WTC11 (cell line): Measurements from ENCODE around the gene ATG7. TPM values are rescaled to one million over a fixed set of nuclear protein-coding genes. Genes with fewer than 3 reads are reported as not detected.

Experiments used
- ATAC-seq: fragments of 200-7000 bp; cut with Tn5 transposase; 2 replicates; pipeline ENCODE4 v1.10.0; 2021; ENCODE audit warnings: mild to moderate bottlenecking, moderate library complexity
- CTCF ChIA-PET: fragments of 300-600 bp; sonication (Branson Sonifier 250); formaldehyde crosslinking; loops from one replicate; lab custom pipeline; 2021; ENCODE audit warnings: antibody characterized with exemption; lab: Charles Lee
- POLR2A ChIA-PET: fragments of 350-600 bp; sonication (Branson Sonifier 250); formaldehyde crosslinking; loops from one replicate; lab custom pipeline; 2021; ENCODE audit warnings: antibody characterized with exemption; lab: Charles Lee
- DNase-seq: peaks from one replicate; pipeline ENCODE4 v3.0.0; 2021; ENCODE audit warnings: low spot score
- H3K27ac Mint-ChIP-seq: 2 replicates; pipeline ENCODE4 v1.8.0; 2021; ENCODE audit warnings: mixed read lengths
- H3K27me3 Mint-ChIP-seq: 2 replicates; pipeline ENCODE4 v1.8.0; 2021; ENCODE audit warnings: low read depth, mild to moderate bottlenecking, moderate library complexity, mixed read lengths
- H3K36me3 Mint-ChIP-seq: 2 replicates; pipeline ENCODE4 v1.8.0; 2021; ENCODE audit warnings: mixed read lengths
- H3K4me1 Mint-ChIP-seq: 2 replicates; pipeline ENCODE4 v1.8.0; 2022; ENCODE audit warnings: mixed read lengths
- H3K4me3 Mint-ChIP-seq: 2 replicates; pipeline ENCODE4 v1.8.0; 2021; ENCODE audit warnings: mild to moderate bottlenecking, moderate library complexity, mixed read lengths
- H3K9me3 Mint-ChIP-seq: 2 replicates; pipeline ENCODE4 v1.8.0; 2021; ENCODE audit warnings: mixed read lengths
- AFF4 ChIP-seq: sonication (generic); formaldehyde crosslinking; IDR thresholded peaks from 2 replicates; pipeline ENCODE4 v1.8.1; 2023; ENCODE audit warnings: mild to moderate bottlenecking, missing genetic modification reagents, borderline replicate concordance
- CBFB ChIP-seq: sonication (generic); formaldehyde crosslinking; IDR thresholded peaks from 2 replicates; pipeline ENCODE4 v1.8.1; 2022; ENCODE audit warnings: mild to moderate bottlenecking, low read depth, missing genetic modification reagents
- ESRRA ChIP-seq: sonication (generic); formaldehyde crosslinking; IDR thresholded peaks from 2 replicates; pipeline ENCODE4 v1.8.1; 2022; ENCODE audit warnings: mild to moderate bottlenecking, missing genetic modification reagents, borderline replicate concordance
- FOXP1 ChIP-seq: sonication (generic); formaldehyde crosslinking; IDR thresholded peaks from 2 replicates; pipeline ENCODE4 v1.8.0; 2022; ENCODE audit warnings: missing genetic modification reagents, mild to moderate bottlenecking, moderate library complexity, borderline replicate concordance
- MXD4 ChIP-seq: fragments of 250-450 bp; sonication (Bioruptor Pico); IDR thresholded peaks from 2 replicates; pipeline ENCODE4 v1.8.0; 2021; ENCODE audit warnings: mild to moderate bottlenecking, moderate library complexity, borderline replicate concordance
- NR1H2 ChIP-seq: sonication (generic); formaldehyde crosslinking; IDR thresholded peaks from 2 replicates; pipeline ENCODE4 v1.9.0; 2021; ENCODE audit warnings: mild to moderate bottlenecking, moderate library complexity, missing genetic modification reagents
- NR3C1 ChIP-seq: sonication (generic); formaldehyde crosslinking; conservative IDR thresholded peaks from 2 replicates; pipeline ENCODE4 v1.8.1; 2023; ENCODE audit warnings: low read depth, mild to moderate bottlenecking, missing genetic modification reagents
- OVOL2 ChIP-seq: fragments of 250-450 bp; sonication (Bioruptor Pico); IDR thresholded peaks from 2 replicates; pipeline ENCODE4 v1.9.0; 2021; ENCODE audit warnings: mild to moderate bottlenecking, borderline replicate concordance
- PRDM15 ChIP-seq: sonication (generic); formaldehyde crosslinking; IDR thresholded peaks from 2 replicates; pipeline ENCODE4 v1.8.0; 2022; ENCODE audit warnings: missing genetic modification reagents
- TEAD1 ChIP-seq: sonication (generic); formaldehyde crosslinking; IDR thresholded peaks from 2 replicates; pipeline ENCODE4 v1.8.0; 2022; ENCODE audit warnings: mild to moderate bottlenecking, missing genetic modification reagents
- ZNF121 ChIP-seq: sonication (generic); formaldehyde crosslinking; IDR thresholded peaks from 2 replicates; pipeline ENCODE4 v1.8.0; 2023; ENCODE audit warnings: missing genetic modification reagents
- ZNF396 ChIP-seq: fragments of 250-450 bp; sonication (Bioruptor Pico); IDR thresholded peaks from 2 replicates; pipeline ENCODE4 v1.8.0; 2021; ENCODE audit warnings: mild to moderate bottlenecking, moderate library complexity, borderline replicate concordance
- total RNA-seq: library from RNA; stranded (reverse); gene quantifications from 3 replicates; pipeline ENCODE4 v1.2.3, GENCODE V29; 2021
- TF ChIP-seq, protein P1 (sequence below): sonication (generic); formaldehyde crosslinking; IDR thresholded peaks from 2 replicates; pipeline ENCODE4 v1.8.0; 2022; ENCODE audit warnings: mild to moderate bottlenecking, missing genetic modification reagents
- TF ChIP-seq, protein P2 (sequence below): sonication (generic); formaldehyde crosslinking; IDR thresholded peaks from 2 replicates; pipeline ENCODE4 v1.8.1; 2022; ENCODE audit warnings: missing genetic modification reagents, borderline replicate concordance

The ATG7 gene
- total RNA-seq, 1 experiment from 2014 or later, result 17.5 TPM

DNA sequence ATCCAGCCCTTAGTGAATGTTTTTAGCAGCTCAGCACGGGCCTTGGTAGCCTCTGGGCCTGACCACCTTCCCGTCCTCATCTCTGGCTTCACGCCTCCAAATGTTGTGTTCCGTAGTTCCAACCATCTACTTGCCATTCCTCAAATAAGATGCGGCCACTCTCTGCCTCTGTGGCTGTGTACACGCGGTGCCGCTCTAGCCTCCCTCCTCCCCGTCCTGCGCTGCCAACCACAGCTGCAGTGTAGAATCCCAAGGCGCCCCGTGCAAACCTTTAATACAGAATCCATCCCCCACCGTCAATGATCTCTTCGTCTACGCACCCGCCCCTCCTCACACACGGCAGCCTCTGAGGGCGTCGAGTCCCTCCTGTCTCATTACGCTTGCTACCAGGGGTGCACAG lies 294.3 kb downstream of the ATG7 start:
- Mint-ChIP-seq H3K4me1 (peaks cover 6% of the 10 kb centered on the region; the same call in 1 of the 2 replicates), H3K27me3 (no peaks in the 10 kb centered on the region), H3K9me3 (no peaks in the 10 kb centered on the region)
- DNase-seq, result no peak
- no peak for TF ChIP-seq ZNF121 (CRISPR knock-in tag)
- TF ChIP-seq TEAD1 (CRISPR knock-in tag), result no peak
- TF ChIP-seq OVOL2 (CRISPR knock-in tag), result no peak
- TF ChIP-seq ESRRA (CRISPR knock-in tag), result no peak
- TF ChIP-seq MXD4 (CRISPR knock-in tag), result no peak
- TF ChIP-seq PRDM15, result no peak
- TF ChIP-seq, protein P1, sequence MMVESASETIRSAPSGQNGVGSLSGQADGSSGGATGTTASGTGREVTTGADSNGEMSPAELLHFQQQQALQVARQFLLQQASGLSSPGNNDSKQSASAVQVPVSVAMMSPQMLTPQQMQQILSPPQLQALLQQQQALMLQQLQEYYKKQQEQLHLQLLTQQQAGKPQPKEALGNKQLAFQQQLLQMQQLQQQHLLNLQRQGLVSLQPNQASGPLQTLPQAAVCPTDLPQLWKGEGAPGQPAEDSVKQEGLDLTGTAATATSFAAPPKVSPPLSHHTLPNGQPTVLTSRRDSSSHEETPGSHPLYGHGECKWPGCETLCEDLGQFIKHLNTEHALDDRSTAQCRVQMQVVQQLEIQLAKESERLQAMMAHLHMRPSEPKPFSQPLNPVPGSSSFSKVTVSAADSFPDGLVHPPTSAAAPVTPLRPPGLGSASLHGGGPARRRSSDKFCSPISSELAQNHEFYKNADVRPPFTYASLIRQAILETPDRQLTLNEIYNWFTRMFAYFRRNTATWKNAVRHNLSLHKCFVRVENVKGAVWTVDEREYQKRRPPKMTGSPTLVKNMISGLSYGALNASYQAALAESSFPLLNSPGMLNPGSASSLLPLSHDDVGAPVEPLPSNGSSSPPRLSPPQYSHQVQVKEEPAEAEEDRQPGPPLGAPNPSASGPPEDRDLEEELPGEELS (CRISPR knock-in tag), result no peak
- TF ChIP-seq ZNF396 (CRISPR knock-in tag), result no peak
- TF ChIP-seq FOXP1 (CRISPR knock-in tag), result no peak
- no peak for TF ChIP-seq NR3C1 (CRISPR knock-in tag)
- no peak for TF ChIP-seq NR1H2 (CRISPR knock-in tag)
- TF ChIP-seq, protein P2, sequence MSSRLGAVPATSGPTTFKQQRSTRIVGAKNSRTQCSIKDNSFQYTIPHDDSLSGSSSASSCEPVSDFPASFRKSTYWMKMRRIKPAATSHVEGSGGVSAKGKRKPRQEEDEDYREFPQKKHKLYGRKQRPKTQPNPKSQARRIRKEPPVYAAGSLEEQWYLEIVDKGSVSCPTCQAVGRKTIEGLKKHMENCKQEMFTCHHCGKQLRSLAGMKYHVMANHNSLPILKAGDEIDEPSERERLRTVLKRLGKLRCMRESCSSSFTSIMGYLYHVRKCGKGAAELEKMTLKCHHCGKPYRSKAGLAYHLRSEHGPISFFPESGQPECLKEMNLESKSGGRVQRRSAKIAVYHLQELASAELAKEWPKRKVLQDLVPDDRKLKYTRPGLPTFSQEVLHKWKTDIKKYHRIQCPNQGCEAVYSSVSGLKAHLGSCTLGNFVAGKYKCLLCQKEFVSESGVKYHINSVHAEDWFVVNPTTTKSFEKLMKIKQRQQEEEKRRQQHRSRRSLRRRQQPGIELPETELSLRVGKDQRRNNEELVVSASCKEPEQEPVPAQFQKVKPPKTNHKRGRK, result no peak
- TF ChIP-seq AFF4 (CRISPR knock-in tag), result no peak
- TF ChIP-seq, all 79 proteins: peak for 0
- Mint-ChIP-seq H3K4me3 (no peak overlapping the region), H3K36me3 (peaks cover 7% of the 10 kb centered on the region; the same call in 1 of the 2 replicates), H3K27ac (peak overlapping the region; percentile 41; the same call in 1 of the 2 replicates)
- ChIA-PET CTCF (interaction anchor here (0.5 to 1.4 kb wide), 9 partner anchors 11 to 187 kb away, joined by 3 to 7 read pairs (median 4); partner anchors contain the start of gene VGLL4), POLR2A (no interaction called here)
- ATAC-seq, result no peak

DNA sequence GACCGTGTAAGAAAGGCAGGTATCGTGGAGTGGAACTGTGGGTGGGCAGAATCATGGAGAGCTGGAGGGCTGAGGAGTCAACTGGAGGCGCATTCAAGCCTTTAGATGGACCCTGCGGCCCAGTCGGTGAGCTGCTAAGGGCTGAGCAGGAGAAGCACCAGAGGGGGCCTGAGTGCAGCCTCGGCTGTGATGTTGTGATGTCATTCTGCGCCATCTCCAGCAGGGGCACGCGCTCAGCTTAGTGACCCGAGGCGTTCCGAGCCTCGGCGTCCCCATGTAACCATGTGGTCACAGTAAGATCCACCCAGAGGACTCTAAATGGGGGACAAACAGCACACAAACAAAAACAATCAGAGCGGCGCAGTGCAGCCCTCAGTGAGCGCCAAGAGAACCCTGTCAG lies 294.7 kb downstream of the ATG7 start:
- POLR2A ChIA-PET, result no interaction called here
- DNase-seq, result peak; percentile 49
- Mint-ChIP-seq H3K36me3 (peaks cover 7% of the 10 kb centered on the region; the same call in 1 of the 2 replicates), H3K27ac (peak overlapping the region; percentile 41; the same call in 1 of the 2 replicates), H3K4me1 (peaks cover 6% of the 10 kb centered on the region; the same call in 1 of the 2 replicates), H3K4me3 (no peak overlapping the region), H3K9me3 (no peaks in the 10 kb centered on the region), H3K27me3 (no peaks in the 10 kb centered on the region)
- peak; percentile 81 for ATAC-seq
- CTCF ChIA-PET, result interaction anchor here (0.5 to 1.4 kb wide), 12 partner anchors 9 to 188 kb away, joined by 3 to 7 read pairs (median 4); partner anchors contain the start of gene VGLL4
- TF ChIP-seq NR3C1 (CRISPR knock-in tag) (no peak), CBFB (CRISPR knock-in tag) (no peak), ESRRA (CRISPR knock-in tag) (no peak)
